Gastroesophageal sphincter (tissue), 3 donors: ENCODE measurements around the gene DPM1.

Source experiments
- CTCF ChIP-seq, 4 experiments: fragments of 200-600 bp in 2 of 4; fragments of 450-650 bp in 2 of 4; sonication (generic) in 1 of 4; IDR thresholded peaks; one replicate each; pipeline ENCODE4 v1.5.1; 2017 to 2019; ENCODE audit warnings: antibody characterized with exemption in 4 of 4, mild to moderate bottlenecking in 2 of 4, moderate library complexity in 2 of 4
- EP300 ChIP-seq: sonication (generic); formaldehyde crosslinking; IDR thresholded peaks from one replicate; pipeline ENCODE4 v1.6.1; 2017; ENCODE audit warnings: antibody characterized with exemption, mild to moderate bottlenecking
- POLR2A ChIP-seq, 2 donors: fragments of 450-650 bp; IDR thresholded peaks; one replicate each; pipeline ENCODE4 v1.6.1; 2017; ENCODE audit warnings: antibody characterized with exemption in 2 of 2, mild to moderate bottlenecking in 2 of 2, moderate library complexity in 1 of 2

- TF ChIP-seq CTCF (IDR thresholded peaks at IDR 0.05) (no peak), POLR2A (IDR thresholded peaks at IDR 0.05) (no peak), EP300 (no peak)
These were observed 41.4 kb downstream of the DPM1 start for GRCh38 chr20:50916934-50917333.
